Measurements from ENCODE around the gene TMEM39A.
A peak's percentile ranks its signal among the peaks of the same experiment; 100 is the strongest.

Gene TMEM39A, protein sequence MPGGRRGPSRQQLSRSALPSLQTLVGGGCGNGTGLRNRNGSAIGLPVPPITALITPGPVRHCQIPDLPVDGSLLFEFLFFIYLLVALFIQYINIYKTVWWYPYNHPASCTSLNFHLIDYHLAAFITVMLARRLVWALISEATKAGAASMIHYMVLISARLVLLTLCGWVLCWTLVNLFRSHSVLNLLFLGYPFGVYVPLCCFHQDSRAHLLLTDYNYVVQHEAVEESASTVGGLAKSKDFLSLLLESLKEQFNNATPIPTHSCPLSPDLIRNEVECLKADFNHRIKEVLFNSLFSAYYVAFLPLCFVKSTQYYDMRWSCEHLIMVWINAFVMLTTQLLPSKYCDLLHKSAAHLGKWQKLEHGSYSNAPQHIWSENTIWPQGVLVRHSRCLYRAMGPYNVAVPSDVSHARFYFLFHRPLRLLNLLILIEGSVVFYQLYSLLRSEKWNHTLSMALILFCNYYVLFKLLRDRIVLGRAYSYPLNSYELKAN

DNA sequence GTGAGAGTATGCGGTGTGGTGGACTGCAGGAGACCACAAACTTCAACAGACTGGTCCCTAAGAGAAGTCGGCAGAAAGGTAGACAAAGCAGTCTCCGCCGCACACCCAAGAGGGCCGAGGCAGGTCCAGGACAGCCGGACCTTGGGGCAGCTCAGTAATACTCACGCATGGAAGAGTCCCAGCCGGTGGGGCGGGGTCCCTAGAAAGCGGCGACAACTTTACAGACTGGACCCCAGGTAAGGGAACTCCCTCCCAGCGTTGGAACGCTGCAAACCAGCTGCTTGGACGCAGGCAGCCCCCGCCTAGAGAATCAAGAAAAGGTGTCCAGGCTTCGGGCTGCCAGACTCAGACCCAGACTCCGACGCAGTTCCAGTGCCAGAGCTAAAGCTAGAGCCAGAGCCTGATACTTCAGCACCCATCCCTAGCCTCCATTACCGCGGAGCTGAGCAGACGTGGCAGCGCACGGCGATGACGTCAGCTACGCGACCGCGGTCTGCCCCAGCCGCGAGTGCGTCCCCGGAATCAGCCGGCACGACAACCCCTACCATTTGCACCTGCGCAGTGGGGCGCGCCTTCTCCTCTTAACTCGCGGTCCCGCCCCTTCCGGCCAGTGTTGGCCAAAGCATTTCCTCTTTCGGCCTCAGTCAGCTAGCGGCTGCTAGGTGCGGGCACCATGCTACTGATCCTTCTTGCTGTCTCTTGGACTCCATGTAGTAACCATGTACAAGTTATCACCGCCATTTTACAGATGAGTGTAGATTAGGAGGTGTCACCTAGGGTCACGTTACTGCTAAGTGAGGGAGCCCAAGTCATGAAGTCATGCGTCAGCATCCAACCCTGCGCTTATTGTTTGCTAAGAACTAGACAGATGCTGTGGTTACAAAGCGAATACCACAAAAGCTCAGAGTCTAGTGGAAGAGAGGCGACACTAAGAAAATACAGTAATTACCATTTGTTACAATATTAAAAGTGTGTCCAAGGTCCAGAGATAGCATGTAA lies at the start of gene TMEM39A:
TSS of gene TMEM39A (minus strand) at position 445 of the 999 bp plus-strand sequence. CDS start 1,541 bp downstream, outside the sequence.
- peak; percentile 97 to 98 for DNase-seq (ENCODE audit: low read depth in 2 of 2)

DNA sequence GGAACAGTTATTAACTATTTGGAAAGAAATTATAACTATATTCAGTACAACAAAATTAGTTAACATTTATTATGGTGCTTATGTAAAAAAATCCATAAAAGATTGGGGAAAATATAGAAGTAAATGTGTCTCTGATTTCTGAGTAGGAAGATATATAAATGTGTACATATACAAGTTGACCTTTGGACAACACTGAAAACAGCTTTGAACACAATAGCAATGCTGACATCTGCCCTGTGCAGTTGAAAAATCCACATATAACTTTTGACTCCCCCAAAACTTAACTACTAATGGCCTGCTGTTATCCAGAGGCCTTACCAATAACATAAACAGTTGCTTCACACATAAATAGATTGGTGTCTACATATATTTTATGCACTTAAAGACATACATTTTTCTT lies 47.3 kb upstream of the TMEM39A start:
- DNase-seq (ENCODE audit: low read depth in 2 of 2): no peak

DNA sequence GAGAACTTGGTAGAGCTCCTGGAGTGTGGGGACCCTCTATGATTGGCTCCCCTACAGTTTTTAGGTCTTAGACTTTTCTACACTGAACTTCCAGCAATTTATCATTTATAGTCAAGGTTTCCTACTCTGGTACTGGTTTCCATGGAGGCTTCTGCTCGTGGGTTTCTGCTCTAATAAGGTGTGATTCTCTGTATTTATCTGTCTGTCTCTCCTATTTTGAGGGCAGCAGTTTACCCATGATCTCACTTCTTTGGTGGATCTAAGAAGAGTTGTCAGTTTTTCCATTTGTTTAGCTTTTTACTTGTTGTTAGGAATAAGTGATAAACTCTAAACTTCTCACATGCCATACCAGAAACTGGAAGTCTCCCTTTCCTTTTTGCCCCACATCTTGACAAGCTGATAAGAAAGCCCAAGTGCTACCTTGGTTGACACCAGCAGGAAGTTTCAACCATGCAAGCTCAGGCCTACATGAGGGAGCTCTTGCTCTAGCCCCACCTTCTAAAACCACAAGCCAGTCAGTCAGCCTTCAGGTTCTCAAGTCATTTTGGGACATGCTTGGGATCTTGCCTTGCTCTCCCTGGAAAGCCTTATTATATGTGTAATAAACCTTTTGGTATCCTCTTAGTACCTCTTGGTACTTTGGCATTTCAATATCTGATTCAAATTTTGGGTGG lies 44.9 kb upstream of the TMEM39A start:
- DNase-seq (ENCODE audit: low read depth in 2 of 2): no peak

DNA sequence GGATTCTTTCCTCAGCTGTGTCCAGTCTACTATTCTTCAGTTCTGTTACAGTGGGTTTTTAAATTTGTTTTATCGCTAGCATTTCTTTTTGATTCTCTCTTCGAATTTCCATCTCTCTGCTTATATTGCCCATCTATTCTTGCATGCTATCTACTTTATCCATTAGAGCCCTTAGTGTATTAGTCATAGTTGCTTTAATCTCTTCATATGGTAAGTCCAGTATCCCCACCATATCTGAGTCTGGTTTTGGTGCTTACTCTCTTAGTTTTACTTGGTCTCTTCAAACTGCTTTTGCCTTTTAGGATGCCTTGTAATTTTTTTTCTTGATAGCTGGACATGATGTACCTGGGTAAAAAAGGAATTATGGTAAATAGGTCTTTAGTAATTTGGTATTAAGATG lies 44.0 kb upstream of the TMEM39A start:
- no peak for DNase-seq (ENCODE audit: low read depth in 2 of 2)

DNA sequence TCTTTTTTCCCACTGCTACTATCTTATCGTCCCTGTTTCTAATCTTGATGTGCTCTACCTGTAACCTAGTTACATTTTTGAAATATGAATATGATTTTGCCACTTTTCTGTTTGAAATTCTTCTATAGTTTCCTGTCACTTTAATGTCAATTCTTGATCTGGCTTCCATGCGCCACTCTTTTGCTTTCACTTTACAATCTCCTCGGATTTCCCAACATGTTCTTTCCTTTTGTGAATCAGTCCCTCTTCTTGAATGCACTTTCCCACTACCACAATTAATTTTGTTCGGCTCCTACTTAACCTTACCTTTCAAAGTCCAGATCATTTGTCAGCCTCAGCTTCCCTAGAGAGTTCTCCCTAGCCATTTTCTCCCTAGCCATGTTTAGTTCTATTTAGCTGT lies 43.2 kb upstream of the TMEM39A start:
- DNase-seq (ENCODE audit: low read depth in 2 of 2): no peak

DNA sequence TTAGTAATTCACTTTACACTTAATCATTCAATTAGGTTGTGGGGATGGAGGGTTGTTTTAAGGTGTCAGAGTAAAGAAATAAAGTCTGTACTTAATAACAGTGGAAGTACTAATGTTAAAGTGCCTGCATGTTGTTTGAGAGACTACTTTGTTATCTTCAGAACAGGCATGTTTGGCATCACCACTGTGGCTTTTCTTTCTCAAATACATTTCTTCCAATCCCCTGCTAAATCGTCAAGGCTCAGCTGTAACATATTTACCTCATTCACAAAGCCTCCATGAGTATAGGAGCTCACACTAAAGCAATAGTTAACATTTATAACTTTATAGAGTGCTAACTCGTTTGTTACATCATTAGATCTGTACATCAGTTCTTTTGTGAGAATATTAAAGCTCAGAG lies 37.5 kb upstream of the TMEM39A start:
- no peak for DNase-seq (ENCODE audit: low read depth in 2 of 2)

DNA sequence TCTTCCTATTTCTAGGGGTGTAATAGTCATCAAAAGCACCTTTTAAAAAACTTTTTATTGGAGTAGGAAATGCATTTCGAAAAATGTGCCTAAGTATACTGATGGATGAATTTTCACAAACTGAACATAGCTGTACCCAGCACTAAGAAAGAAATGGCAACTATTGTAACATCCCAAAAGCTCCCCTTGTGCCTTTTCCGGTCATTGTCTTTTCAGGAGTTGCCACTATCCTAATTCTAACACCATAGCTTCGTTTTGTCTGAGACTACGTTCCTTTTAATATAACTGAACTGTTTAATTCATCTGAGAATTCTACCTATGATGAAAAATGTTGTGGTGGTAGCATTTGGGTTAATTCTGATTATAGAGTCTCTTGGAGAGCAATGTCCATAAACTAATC lies 36.9 kb upstream of the TMEM39A start:
- no peak for DNase-seq (ENCODE audit: low read depth in 2 of 2)

DNA sequence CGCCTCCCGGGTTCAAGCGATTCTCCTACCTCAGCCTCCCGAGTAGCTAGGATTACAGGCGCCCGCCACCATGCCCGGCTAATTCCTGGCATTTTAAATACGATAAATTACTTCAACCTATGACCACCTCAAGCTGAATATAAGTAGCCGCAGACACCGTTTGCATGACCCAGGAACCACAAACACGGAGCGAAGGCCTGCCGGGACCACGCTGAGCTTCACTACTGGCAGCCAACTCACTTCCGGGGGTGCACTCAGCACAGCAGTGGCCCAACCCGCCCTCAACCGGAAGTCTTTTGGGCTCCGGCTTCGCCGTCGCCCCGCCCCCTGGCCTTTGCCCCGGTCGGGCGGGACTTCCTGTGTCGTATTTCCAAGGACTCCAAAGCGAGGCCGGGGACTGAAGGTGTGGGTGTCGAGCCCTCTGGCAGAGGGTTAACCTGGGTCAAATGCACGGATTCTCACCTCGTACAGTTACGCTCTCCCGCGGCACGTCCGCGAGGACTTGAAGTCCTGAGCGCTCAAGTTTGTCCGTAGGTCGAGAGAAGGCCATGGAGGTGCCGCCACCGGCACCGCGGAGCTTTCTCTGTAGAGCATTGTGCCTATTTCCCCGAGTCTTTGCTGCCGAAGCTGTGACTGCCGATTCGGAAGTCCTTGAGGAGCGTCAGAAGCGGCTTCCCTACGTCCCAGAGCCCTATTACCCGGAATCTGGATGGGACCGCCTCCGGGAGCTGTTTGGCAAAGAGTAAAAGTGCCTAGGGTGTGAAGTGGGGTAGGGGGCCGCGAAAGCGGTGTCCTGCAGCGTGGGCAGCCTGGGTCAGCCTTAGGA lies 35.0 kb upstream of the TMEM39A start, which contains the start of gene TIMMDC1:
TSS of gene TIMMDC1 (plus strand) at position 362 of the 826 bp plus-strand sequence. CDS start at position 549, 187 bp downstream.
- DNase-seq (ENCODE audit: low read depth in 2 of 2): peak; percentile 95 to 96

DNA sequence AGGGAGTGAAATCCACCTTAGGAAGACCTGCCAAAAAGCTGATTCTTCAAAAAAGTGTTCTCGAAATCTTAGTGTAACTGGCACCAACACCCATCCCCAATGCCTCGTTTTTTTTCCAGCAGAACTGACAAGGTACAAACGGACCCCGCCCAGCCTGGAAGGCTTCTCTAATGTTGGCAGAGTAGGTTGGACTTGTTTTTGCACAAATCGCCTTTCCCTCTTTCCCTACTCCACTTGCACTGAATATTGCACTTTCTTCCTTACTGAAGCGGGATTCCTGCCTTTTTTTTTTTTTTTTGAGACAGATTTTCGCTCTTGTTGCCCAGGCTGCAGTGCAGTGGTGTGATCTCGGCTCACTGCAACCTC lies 34.4 kb upstream of the TMEM39A start:
- no peak for DNase-seq (ENCODE audit: low read depth in 2 of 2)

DNA sequence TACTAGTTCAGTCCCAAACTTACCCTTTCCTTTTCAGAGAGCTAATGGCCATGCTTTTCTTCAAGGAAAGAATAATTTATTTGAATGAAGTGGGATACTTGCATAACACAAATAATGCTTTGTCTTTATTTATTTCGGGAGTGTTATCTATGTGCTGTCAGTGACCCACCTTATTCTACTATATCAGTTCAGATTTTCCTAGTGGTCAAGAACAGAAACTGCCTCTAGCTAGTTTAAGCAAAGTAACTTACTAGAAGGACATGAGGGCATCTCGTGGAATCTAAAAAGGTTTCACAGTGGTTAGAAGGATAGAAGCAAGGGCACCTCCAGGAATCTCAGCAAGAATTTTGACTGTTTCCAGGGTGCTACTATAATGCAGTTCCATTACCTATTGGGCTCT lies 31.2 kb upstream of the TMEM39A start:
- no peak for DNase-seq (ENCODE audit: low read depth in 2 of 2)

DNA sequence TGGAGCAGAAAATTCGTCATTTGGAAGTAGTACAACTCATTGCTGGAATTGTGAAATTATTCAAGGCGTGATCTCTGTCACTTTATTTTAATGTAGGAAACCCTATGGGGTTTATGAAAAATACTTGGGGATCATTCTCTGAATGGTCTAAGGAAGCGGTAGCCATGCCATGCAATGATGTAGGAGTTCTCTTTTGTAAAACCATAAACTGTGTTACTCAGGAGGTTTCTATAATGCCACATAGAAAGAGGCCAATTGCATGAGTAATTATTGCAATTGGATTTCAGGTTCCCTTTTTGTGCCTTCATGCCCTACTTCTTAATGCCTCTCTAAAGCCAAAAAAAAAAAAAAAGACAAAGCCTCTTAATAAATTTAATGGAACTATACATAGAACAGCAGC lies 29.4 kb upstream of the TMEM39A start:
- DNase-seq (ENCODE audit: low read depth in 2 of 2): no peak

DNA sequence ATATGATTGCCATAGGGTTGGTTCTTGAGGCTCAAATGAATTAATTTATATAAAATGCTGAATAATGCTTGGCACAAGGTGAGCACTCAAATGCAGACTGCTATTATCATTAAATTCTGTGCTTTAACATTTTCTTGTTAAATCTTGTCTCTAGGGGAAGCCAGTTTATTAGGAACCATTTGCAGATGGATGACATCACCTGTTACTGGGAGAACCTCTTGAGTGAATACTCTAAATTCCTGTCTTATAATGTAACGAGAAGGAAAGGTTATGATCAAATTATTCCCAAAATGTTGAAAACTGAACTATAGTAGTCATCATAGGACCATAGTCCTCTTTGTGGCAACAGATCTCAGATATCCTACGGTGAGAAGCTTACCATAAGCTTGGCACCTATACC lies 28.7 kb upstream of the TMEM39A start:
- DNase-seq (ENCODE audit: low read depth in 2 of 2): no peak

DNA sequence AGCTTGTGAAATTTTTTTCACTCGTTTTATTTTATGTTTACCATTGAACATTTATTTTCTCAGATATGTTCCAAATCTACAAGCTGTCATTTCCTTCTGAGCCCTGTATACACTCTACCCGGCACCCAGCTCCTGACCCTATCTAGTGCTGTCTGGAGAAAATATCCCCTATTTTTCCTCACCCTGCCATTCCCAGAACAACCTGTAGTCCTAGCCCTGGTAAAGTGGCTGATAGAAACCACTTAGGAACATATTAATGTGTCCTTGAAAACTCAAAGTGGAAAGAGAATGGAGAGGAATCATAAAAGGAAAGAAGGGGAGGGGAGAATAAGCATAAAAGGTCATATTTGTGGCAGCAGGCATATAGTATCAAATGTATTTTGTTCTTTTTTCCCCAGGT lies 26.7 kb upstream of the TMEM39A start:
- no peak for DNase-seq (ENCODE audit: low read depth in 2 of 2)

DNA sequence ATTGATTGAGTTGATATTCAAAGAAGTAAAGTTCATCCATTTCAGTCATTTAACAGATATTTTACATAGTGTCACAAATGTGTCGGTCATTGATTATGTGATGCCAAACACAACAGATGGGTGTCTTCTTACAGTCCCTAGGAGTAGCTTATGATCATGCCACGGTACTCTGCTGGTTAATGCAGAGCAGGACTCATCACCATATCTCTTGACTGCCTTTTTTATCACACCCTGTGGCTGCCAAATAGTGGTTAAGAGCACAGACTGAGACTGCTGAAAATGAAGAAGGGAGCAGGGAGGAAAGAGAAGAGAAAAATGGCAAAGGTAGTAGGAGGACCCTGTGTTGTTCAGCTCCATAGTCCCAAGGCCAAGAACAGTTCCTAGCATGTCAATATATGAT lies 22.1 kb upstream of the TMEM39A start:
- DNase-seq (ENCODE audit: low read depth in 2 of 2): no peak

DNA sequence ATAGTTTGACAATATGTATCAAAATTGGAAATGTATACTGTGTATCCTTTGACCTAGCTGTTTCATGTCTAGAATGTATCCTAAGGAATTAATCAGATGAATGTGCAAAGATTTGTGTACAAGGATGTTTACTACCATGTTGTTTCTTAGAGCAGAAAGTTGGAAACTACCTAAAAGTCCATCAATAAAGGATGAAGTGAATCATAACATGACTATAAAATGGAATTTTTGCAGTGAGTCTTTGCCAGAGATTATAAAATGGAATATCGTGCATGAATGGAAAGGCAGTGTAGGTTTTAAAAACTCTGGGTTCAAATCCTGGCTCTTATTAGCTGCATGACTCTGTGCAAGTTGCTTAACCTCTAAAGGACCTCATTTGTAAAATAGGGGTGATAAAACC lies 19.7 kb upstream of the TMEM39A start:
- DNase-seq (ENCODE audit: low read depth in 2 of 2): no peak

DNA sequence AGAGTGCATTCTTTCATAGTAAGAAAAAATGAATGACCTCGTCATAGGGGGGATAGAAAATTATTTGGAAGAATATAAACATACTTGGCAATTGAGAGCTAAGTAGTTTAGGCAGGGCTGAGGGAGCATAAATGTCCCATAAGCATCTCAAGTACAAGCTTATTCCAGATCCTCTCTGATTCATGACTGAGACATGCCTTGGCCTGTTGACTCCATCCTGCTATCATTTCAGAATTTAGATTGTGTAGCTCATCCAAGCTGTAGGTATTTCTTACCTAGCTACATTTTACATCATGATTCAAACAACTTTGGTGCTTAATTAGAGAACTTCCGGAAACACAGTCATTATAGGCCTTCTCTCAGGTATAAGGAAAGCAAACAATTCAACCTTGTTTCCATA lies 17.7 kb upstream of the TMEM39A start:
- DNase-seq (ENCODE audit: low read depth in 2 of 2): no peak

DNA sequence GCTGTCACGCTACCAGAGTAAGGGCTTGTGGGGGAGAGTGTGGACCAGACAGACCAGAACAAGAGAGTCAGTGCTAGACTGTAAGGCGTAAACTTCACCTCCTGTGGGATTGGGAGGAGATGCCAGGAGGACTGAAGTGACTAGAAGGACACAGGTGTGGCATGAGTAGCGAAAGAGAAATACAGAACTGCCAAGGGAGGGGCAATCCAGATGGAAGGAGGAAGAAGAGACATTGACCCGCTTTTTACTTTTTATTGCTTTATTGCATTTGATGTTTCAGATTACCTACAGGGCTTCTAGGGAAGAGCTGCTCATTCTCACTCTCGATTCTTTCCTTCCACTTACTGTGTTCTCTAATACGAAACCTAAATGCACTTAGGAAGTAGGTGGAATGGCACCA lies 7.5 kb upstream of the TMEM39A start:
- no peak for DNase-seq (ENCODE audit: low read depth in 2 of 2)

DNA sequence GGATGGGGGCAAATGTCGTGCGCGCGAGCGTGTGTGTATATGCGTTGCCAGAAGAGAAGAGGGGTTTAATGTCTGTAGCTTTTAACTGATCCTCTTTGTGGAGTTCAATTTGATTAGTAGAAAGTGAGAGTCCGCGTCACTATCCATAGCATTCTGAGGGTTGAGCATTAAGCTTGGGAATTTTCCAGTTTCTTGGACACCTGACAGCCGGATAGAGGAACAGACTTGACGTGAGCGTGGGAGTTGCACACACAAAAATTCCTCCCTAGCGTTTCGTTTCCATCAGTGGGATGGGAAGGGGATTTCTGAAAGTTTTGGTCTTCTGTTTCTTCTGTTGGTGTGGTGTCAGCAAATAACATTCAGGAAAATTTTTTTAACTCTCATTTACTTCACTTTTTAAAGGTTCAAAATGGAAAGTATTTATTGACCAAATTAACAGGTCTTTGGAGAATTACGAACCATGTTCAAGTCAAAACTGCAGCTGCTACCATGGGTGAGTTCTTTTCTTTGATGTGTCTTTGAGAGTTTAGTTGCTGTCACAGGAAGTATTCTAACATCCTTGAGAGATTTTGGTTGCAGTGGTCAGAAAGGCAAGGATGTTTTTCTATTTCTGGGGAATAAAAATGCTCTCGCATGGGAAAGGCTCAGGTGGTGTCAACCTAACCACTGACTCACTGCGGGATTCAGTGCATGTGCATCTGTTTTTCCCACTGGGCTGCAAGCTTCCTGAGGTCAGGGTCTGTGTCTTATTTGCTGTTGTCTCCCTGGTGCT lies 6.2 kb upstream of the TMEM39A start:
- DNase-seq (ENCODE audit: low read depth in 2 of 2): peak in 1 of 2 donors; percentile 0

DNA sequence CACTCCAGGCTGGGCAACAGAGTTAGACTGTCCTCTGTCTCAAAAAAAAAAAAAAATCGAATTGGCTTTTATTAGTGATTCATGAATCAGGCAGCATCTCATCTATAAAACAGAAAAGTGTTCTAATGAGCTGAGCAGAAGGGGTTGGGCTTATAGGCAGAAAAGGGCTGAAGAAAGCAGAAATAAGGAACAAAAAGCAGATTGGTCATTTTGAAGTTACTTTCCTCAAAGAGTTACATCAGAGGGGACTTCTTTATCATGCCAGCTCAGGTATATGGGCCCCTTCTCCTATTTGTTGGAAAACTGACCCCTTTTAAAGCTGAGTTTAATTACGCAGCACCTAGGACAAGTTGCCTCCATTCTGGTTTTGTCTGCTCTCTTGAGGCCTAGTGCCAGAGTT lies 4.6 kb upstream of the TMEM39A start:
- DNase-seq (ENCODE audit: low read depth in 2 of 2): no peak

DNA sequence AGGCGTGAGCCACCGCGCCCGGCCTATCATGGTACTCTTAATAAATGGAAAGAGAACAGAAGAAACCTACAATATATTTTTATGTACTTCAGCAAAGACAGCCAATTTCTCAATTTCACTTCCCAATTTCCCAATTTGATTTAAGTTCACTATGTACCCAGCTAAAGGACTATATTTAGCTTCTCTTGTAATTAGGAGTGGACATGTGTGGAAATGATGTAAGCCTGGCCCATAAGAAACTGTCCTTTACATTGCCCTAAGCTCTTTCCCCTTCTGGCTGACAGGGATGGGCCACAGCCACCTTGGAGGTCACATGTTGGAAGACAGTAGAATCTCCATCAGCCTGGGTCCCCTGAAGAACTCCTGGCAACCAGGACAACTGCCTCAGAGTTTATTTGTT lies 6.2 kb downstream of the TMEM39A start:
- no peak for DNase-seq (ENCODE audit: low read depth in 2 of 2)

Measured in activated CD8-positive, alpha-beta memory T cell treated with anti-CD3 and anti-CD28 coated beads for 4 hours (primary cell).